Testis (tissue), 3 donors: Measurements from ENCODE around the gene EYS. TPM values are rescaled to one million over a fixed set of nuclear protein-coding genes. Genes with fewer than 3 reads are reported as not detected.

Source experiments
- DNase-seq: peaks from one replicate; pipeline ENCODE4 v3.0.0-alpha.2; 2019
- H3K27ac ChIP-seq, 2 donors: fragments of 200-600 bp; sonication (generic); one replicate each; pipeline ENCODE4 v1.5.1; 2019
- H3K27me3 ChIP-seq: fragments of 200-600 bp; sonication (generic); one replicate; pipeline ENCODE4 v1.5.1; 2019
- H3K36me3 ChIP-seq: fragments of 200-600 bp; sonication (generic); one replicate; pipeline ENCODE4 v1.5.1; 2017; ENCODE audit warnings: low read depth; ENCODE audit errors: missing control alignments
- H3K4me1 ChIP-seq: fragments of 200-600 bp; sonication (generic); one replicate; pipeline ENCODE4 v1.5.1; 2019
- H3K4me3 ChIP-seq, 2 donors: fragments of 200-600 bp; sonication (generic); one replicate each; pipeline ENCODE4 v1.5.1; 2017 to 2019
- H3K9me3 ChIP-seq: fragments of 200-600 bp; sonication (generic); one replicate; pipeline ENCODE4 v1.5.1; 2017
- CTCF ChIP-seq, 3 experiments: fragments of 450-650 bp in 2 of 3; fragments of 200-600 bp in 1 of 3; sonication (generic) in 1 of 3; IDR thresholded peaks; one replicate each; pipeline ENCODE4 v1.5.1; 2016 to 2019; ENCODE audit warnings: antibody characterized with exemption in 3 of 3, mild to moderate bottlenecking in 2 of 3, moderate library complexity in 1 of 3
- POLR2A ChIP-seq: fragments of 450-650 bp; IDR thresholded peaks from one replicate; pipeline ENCODE4 v1.6.1; 2017; ENCODE audit warnings: antibody characterized with exemption, mild to moderate bottlenecking, moderate library complexity
- WGBS, 2 donors: methylation state at CpG; one replicate each; pipeline ENCODE4 v1.1.5; 2018; 5-methylcytosine and 5-hydroxymethylcytosine counted together
- intact Hi-C: fragments of 100-400 bp; cut with DNase I; formaldehyde crosslinking; loops from one replicate; pipeline ENCODE4 v1.15.1; 2023; ENCODE audit warnings: low total_unique reads
- polyA plus RNA-seq: library from polyadenylated mRNA; stranded (reverse); fragments of 350-450 nt; fragmentation: Illumina TruSeq; extraction: RNeasy Lipid Tissue Mini Kit (QIAGEN cat#74804); gene quantifications from one replicate; pipeline ENCODE4 v1.2.3, GENCODE V29; 2014; ENCODE audit warnings: low read depth, low replicate concordance; ENCODE audit not compliant: insufficient read depth
- total RNA-seq, 2 donors: library from RNA; depleted of rRNA; stranded (reverse); fragments of >200 nt; gene quantifications; one replicate each; pipeline ENCODE4 v1.2.3, GENCODE V29; 2016

Gene EYS
- total and polyA plus RNA-seq, 3 donors from 2014 or later = 1.3 to 2.8 (median 2.6) TPM

GRCh38 chr6:65436281-65436680, 270.7 kb downstream of the EYS start:
- no peaks in the 10 kb centered on the region for H3K27me3 ChIP-seq
- no peak for DNase-seq
- no peaks in the 10 kb centered on the region for H3K9me3 ChIP-seq
- no peak overlapping the region for H3K27ac ChIP-seq
- TF ChIP-seq CTCF (IDR thresholded peaks at IDR 0.05) (no peak), POLR2A (no peak)
- no peaks in the 10 kb centered on the region for H3K4me1 ChIP-seq
- H3K36me3 ChIP-seq = no peaks in the 10 kb centered on the region
- intact Hi-C loops = no loop called here
- WGBS, 2 donors = 76 to 93% methylated on average over 1 of the region's 1 CpG
- H3K4me3 ChIP-seq = no peak overlapping the region

- H3K27ac ChIP-seq = no peak overlapping the region
- no peaks in the 10 kb centered on the region for H3K27me3 ChIP-seq
- no peak overlapping the region for H3K4me3 ChIP-seq
- no peaks in the 10 kb centered on the region for H3K4me1 ChIP-seq
- TF ChIP-seq CTCF (IDR thresholded peaks at IDR 0.05) = no peak
- no peak for TF ChIP-seq POLR2A
- no peaks in the 10 kb centered on the region for H3K9me3 ChIP-seq
- DNase-seq = no peak
- H3K36me3 ChIP-seq = no peaks in the 10 kb centered on the region
- 82 to 90% methylated on average over 3 of the region's 3 CpGs for WGBS, 2 donors
- intact Hi-C loops = no loop called here
Observed at GRCh38 chr6:65416621-65417020, 290.4 kb downstream of the EYS start.

- intact Hi-C loops = no loop called here
Observed at GRCh38 chr6:65410309-65410708, 296.7 kb downstream of the EYS start.

GRCh38 chr6:65402564-65402963, 304.5 kb downstream of the EYS start:
- H3K36me3 ChIP-seq = no peaks in the 10 kb centered on the region
- H3K4me3 ChIP-seq = no peak overlapping the region
- no peak for DNase-seq
- H3K27me3 ChIP-seq = no peaks in the 10 kb centered on the region
- no peaks in the 10 kb centered on the region for H3K9me3 ChIP-seq
- intact Hi-C loops = no loop called here
- no peak overlapping the region for H3K27ac ChIP-seq
- TF ChIP-seq POLR2A (no peak), CTCF (IDR thresholded peaks at IDR 0.05) (no peak)
- no peaks in the 10 kb centered on the region for H3K4me1 ChIP-seq

More at GRCh38 chr6:65410309-65410708, 296.7 kb downstream of the EYS start:
- Histone ChIP-seq H3K27ac (no peak overlapping the region), H3K4me3 (no peak overlapping the region), H3K4me1 (no peaks in the 10 kb centered on the region), H3K9me3 (no peaks in the 10 kb centered on the region), H3K36me3 (no peaks in the 10 kb centered on the region), H3K27me3 (no peaks in the 10 kb centered on the region)
- DNase-seq = no peak
- 91 to 92% methylated on average over 3 of the region's 3 CpGs for WGBS, 2 donors
- TF ChIP-seq CTCF (IDR thresholded peaks at IDR 0.05) (no peak), POLR2A (no peak)

- no peak overlapping the region for H3K4me3 ChIP-seq
- no peaks in the 10 kb centered on the region for H3K27me3 ChIP-seq
- H3K9me3 ChIP-seq = no peaks in the 10 kb centered on the region
- 90 to 96% methylated on average over 1 of the region's 1 CpG for WGBS, 2 donors
- intact Hi-C loops = no loop called here
- no peak for DNase-seq
- TF ChIP-seq CTCF (IDR thresholded peaks at IDR 0.05) = no peak
- TF ChIP-seq POLR2A = no peak
- no peaks in the 10 kb centered on the region for H3K36me3 ChIP-seq
- H3K27ac ChIP-seq = no peak overlapping the region
- H3K4me1 ChIP-seq = no peaks in the 10 kb centered on the region
Observed at GRCh38 chr6:65399355-65400084, 307.5 kb downstream of the EYS start.
